B cell (primary cell): ENCODE measurements around the gene SLC25A48. TPM values are rescaled to one million over a fixed set of nuclear protein-coding genes. Genes with fewer than 3 reads are reported as not detected.

Source experiments
- ATAC-seq: fragments of 200-7000 bp; cut with Tn5 transposase; one replicate; pipeline ENCODE4 v1.10.0; 2021; ENCODE audit warnings: low read depth, mild to moderate bottlenecking, moderate number of reproducible peaks, moderate library complexity
- CTCF ChIA-PET: fragments of 350-600 bp; sonication (Branson Sonifier 250); formaldehyde crosslinking; loops from one replicate; lab custom pipeline; 2021; ENCODE audit warnings: antibody characterized with exemption, inconsistent platforms; lab: Charles Lee
- POLR2A ChIA-PET: fragments of 350-600 bp; sonication (Branson Sonifier 250); formaldehyde crosslinking; loops from one replicate; lab custom pipeline; 2021; ENCODE audit warnings: antibody characterized with exemption; lab: Charles Lee
- DNase-seq: peaks from one replicate; pipeline ENCODE4 v3.0.0; 2013
- H2AFZ ChIP-seq: 2 replicates; pipeline ENCODE4 v1.6.1; 2012; ENCODE audit warnings: mild to moderate bottlenecking, low read depth, low read length; ENCODE audit not compliant: insufficient read depth, poor library complexity, severe bottlenecking
- H3K27ac ChIP-seq, 2 donors: 1 replicate in 1 of 2; 2 replicates in 1 of 2; pipeline ENCODE4 v1.5.1; 2012 to 2013; ENCODE audit warnings: low read length in 2 of 2, mild to moderate bottlenecking in 2 of 2, moderate library complexity in 1 of 2
- H3K27me3 ChIP-seq, 4 experiments: fragments of 200-600 bp in 1 of 4; sonication (generic) in 1 of 4; replicated peaks in 1 of 4; 1 replicate in 2 of 4; 2 replicates in 2 of 4; pipeline versions ENCODE4 v1.6.1 to v1.7.0; 2013 to 2016; ENCODE audit warnings: low read length in 3 of 4, mild to moderate bottlenecking in 2 of 4, mixed read lengths in 1 of 4, moderate library complexity in 1 of 4; ENCODE audit not compliant: insufficient read depth in 4 of 4, control insufficient read depth in 3 of 4; ENCODE audit errors: control extremely low read depth in 1 of 4
- H3K36me3 ChIP-seq, 2 experiments: replicated peaks in 1 of 2; 1 replicate in 1 of 2; 2 replicates in 1 of 2; pipeline versions ENCODE4 v1.6.1 to v1.7.1; 2013; ENCODE audit warnings: low read length in 1 of 2; ENCODE audit not compliant: insufficient read depth in 2 of 2, control insufficient read depth in 1 of 2; ENCODE audit errors: control extremely low read depth in 1 of 2, extremely low read depth in 1 of 2
- H3K4me1 ChIP-seq, 2 donors: fragments of 200-600 bp in 1 of 2; sonication (generic) in 1 of 2; 1 replicate in 1 of 2; 2 replicates in 1 of 2; pipeline versions ENCODE4 v1.5.1 to v1.6.1; 2013 to 2017; ENCODE audit warnings: low read length in 2 of 2; ENCODE audit not compliant: control insufficient read depth in 2 of 2, insufficient read depth in 2 of 2
- H3K4me2 ChIP-seq: replicated peaks from 2 replicates; pipeline ENCODE3; 2012; ENCODE audit warnings: mild to moderate bottlenecking, low read depth, low read length; ENCODE audit not compliant: poor library complexity, severe bottlenecking
- H3K4me3 ChIP-seq, 5 experiments: fragments of 200-600 bp in 1 of 5; sonication (generic) in 1 of 5; 1 replicate in 3 of 5; 2 replicates in 2 of 5; pipeline versions ENCODE4 v1.5.1 to v1.7.0; 2011 to 2016; ENCODE audit warnings: low read length in 4 of 5, mild to moderate bottlenecking in 4 of 5, low read depth in 2 of 5, control low read depth in 1 of 5, moderate library complexity in 1 of 5; ENCODE audit not compliant: insufficient read depth in 1 of 5; ENCODE audit errors: control extremely low read depth in 1 of 5, extremely low read depth in 1 of 5
- H3K79me2 ChIP-seq: fragments of 200-600 bp; sonication (generic); one replicate; pipeline ENCODE4 v1.6.0; 2016; ENCODE audit warnings: low read length; ENCODE audit not compliant: control insufficient read depth, insufficient read depth
- H3K9ac ChIP-seq: fragments of 200-600 bp; sonication (generic); 2 replicates; pipeline ENCODE4 v1.6.1; 2017; ENCODE audit warnings: mild to moderate bottlenecking, low read length, moderate library complexity
- H3K9me3 ChIP-seq, 3 donors: one replicate each; pipeline versions ENCODE4 v1.6.1 to v1.7.1; 2013; ENCODE audit warnings: low read length in 2 of 3; ENCODE audit not compliant: control insufficient read depth in 2 of 3, insufficient read depth in 1 of 3; ENCODE audit errors: control extremely low read depth in 1 of 3
- H4K20me1 ChIP-seq: 2 replicates; pipeline ENCODE4 v1.6.0; 2012; ENCODE audit warnings: mild to moderate bottlenecking, low read length; ENCODE audit not compliant: insufficient read depth, control insufficient read depth, poor library complexity, severe bottlenecking
- H3K27ac Mint-ChIP-seq: one replicate; pipeline ENCODE4 v1.8.0; 2021; ENCODE audit warnings: mixed read lengths
- H3K27me3 Mint-ChIP-seq: one replicate; pipeline ENCODE4 v1.8.0; 2021; ENCODE audit warnings: mixed read lengths
- H3K4me1 Mint-ChIP-seq: one replicate; pipeline ENCODE4 v1.8.0; 2021; ENCODE audit warnings: mixed read lengths
- H3K4me3 Mint-ChIP-seq: one replicate; pipeline ENCODE4 v1.8.0; 2021; ENCODE audit warnings: mixed read lengths
- H3K9me3 Mint-ChIP-seq: one replicate; pipeline ENCODE4 v1.8.0; 2022; ENCODE audit warnings: mixed read lengths; ENCODE audit not compliant: insufficient read depth
- EZH2 ChIP-seq: IDR thresholded peaks from 2 replicates; pipeline ENCODE4 v1.6.1; 2012; ENCODE audit warnings: borderline replicate concordance, low read depth, mild to moderate bottlenecking, moderate library complexity, low read length; ENCODE audit not compliant: insufficient read depth, poor library complexity, severe bottlenecking
- WGBS: methylation state at CpG from one replicate; pipeline ENCODE4 v1.1.5; 2013; ENCODE audit warnings: missing lambda C conversion rate; ENCODE audit not compliant: insufficient coverage; 5-methylcytosine and 5-hydroxymethylcytosine counted together
- intact Hi-C: fragments of 100-400 bp; cut with micrococcal nuclease; formaldehyde crosslinking; loops from one replicate; pipeline ENCODE4 v1.10.0; 2022
- polyA minus RNA-seq: library from RNA; depleted of rRNA, polyadenylated mRNA; stranded (reverse); fragments of >200 nt; gene quantifications from 2 replicates; pipeline ENCODE4 v1.2.3, GENCODE V29; 2012
- polyA plus RNA-seq: library from polyadenylated mRNA; depleted of rRNA; stranded (reverse); fragments of >200 nt; gene quantifications from 2 replicates; pipeline ENCODE4 v1.2.3, GENCODE V29; 2012
- total RNA-seq, 2 donors: library from RNA; stranded (reverse); fragments of 120-200 nt in 1 of 2; gene quantifications; 1 replicate in 1 of 2; 2 replicates in 1 of 2; pipeline versions ENCODE4 v1.2.3 to v1.2.4, GENCODE V29; 2013 to 2022
- TF ChIP-seq, protein P1 (sequence below): fragments of 200-600 bp; IDR thresholded peaks from one replicate; pipeline ENCODE4 v1.8.0; 2022; ENCODE audit warnings: antibody characterized with exemption, mild to moderate bottlenecking

Gene SLC25A48, protein sequence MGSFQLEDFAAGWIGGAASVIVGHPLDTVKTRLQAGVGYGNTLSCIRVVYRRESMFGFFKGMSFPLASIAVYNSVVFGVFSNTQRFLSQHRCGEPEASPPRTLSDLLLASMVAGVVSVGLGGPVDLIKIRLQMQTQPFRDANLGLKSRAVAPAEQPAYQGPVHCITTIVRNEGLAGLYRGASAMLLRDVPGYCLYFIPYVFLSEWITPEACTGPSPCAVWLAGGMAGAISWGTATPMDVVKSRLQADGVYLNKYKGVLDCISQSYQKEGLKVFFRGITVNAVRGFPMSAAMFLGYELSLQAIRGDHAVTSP
- total RNA-seq, result not detected in 2 replicates
- not detected for total RNA-seq (2013)
- not detected in 2 replicates for polyA plus RNA-seq
- polyA minus RNA-seq, result not detected in 2 replicates

DNA sequence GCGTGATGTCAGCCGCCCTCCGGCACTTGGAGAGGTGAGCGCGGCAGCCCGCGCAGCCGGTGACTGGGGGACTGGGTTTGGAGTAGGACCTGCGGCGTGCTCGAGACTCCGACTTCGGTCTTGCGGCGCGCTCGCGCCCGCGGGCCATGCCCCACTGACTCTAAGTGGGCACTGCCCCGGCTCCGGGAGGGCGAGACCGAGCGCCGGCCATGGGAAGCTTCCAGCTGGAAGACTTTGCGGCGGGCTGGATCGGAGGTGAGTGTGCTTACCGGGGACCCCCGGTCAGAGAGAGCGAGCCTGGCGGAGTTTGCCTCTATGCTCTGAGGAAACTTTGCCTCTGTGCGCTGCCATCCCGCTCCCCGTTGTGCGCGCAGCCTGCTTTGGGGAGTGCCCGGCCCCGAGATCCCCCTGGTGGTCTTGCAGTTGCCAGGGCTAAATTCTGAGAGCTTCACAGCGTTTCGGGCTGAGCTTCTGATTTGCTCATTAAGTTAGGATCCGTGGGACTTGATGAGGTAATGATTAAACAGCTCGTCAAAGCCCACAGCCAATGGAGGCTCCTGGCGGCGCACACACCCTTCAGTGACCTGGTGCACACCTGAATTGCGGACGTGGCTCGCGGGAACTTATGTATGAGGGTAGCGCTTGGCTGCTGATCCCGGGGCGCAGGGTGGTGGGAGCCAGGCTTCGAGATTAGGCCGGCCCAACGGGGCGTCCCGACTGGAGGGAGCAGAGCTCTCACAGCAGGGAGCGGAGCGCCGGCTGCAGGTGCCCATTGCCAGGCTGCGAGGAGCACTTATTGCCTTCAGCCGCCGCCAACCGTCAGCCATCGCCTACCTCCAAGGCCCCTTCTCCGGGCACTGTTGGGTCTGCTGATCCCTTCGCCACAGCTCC is at the start of gene SLC25A48:
TSS of gene SLC25A48 (plus strand) at position 25 of the 891 bp plus-strand sequence. CDS start at position 210, 185 bp downstream.
- H3K27me3 Mint-ChIP-seq, result peaks cover 43% of the 10 kb centered on the region
- Histone ChIP-seq H2AFZ (no peak within 1 kb of the TSS), H3K9me3 (peaks cover 0 to 14% (median 6%) of the 10 kb centered on the region in 3 donors), H4K20me1 (no peaks in the 10 kb centered on the region), H3K79me2 (no peaks in the 10 kb centered on the region), H3K27me3 (peaks cover 0 to 30% (median 1%) of the 10 kb centered on the region in 4 experiments), H3K4me1 (peaks cover 3 to 7% of the 10 kb centered on the region in 2 donors), H3K27ac (no peak within 1 kb of the TSS), H3K9ac (no peak within 1 kb of the TSS), H3K36me3 (no peaks in the 10 kb centered on the region), H3K4me3 (no peak within 1 kb of the TSS), H3K4me2 (no peak within 1 kb of the TSS)
- H3K4me3 Mint-ChIP-seq, result no peak within 1 kb of the TSS
- H3K4me1 Mint-ChIP-seq, result peaks cover 4% of the 10 kb centered on the region
- TF ChIP-seq, protein P1, sequence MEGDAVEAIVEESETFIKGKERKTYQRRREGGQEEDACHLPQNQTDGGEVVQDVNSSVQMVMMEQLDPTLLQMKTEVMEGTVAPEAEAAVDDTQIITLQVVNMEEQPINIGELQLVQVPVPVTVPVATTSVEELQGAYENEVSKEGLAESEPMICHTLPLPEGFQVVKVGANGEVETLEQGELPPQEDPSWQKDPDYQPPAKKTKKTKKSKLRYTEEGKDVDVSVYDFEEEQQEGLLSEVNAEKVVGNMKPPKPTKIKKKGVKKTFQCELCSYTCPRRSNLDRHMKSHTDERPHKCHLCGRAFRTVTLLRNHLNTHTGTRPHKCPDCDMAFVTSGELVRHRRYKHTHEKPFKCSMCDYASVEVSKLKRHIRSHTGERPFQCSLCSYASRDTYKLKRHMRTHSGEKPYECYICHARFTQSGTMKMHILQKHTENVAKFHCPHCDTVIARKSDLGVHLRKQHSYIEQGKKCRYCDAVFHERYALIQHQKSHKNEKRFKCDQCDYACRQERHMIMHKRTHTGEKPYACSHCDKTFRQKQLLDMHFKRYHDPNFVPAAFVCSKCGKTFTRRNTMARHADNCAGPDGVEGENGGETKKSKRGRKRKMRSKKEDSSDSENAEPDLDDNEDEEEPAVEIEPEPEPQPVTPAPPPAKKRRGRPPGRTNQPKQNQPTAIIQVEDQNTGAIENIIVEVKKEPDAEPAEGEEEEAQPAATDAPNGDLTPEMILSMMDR, result peak; percentile 6
- no peak for TF ChIP-seq EZH2
- H3K27ac Mint-ChIP-seq, result no peak within 1 kb of the TSS
- CTCF ChIA-PET, result interaction anchor here (0.8 kb wide), 1 partner anchor 12 kb away, joined by 3 read pairs; no protein-coding TSS in a partner anchor
- POLR2A ChIA-PET, result no interaction called here
- H3K9me3 Mint-ChIP-seq, result peaks cover 2% of the 10 kb centered on the region
- ATAC-seq (no peak), DNase-seq (no peak)
- intact Hi-C loops, result no loop called here
- WGBS, result 3% methylated on average over 67 of the region's 68 CpGs
